NCI-H128 (cell line): ENCODE data around the gene PCDHA9.
"Not testable (repeated sequence)": the region's sequence is repeated elsewhere in the genome, so short reads cannot be mapped to it uniquely, and the experiment has no call there.

Experiments used
- DNase-seq: peaks from one replicate; lab custom pipeline; 2025; ENCODE audit not compliant: unreplicated experiment; lab: John Stamatoyannopoulos, UW

Gene PCDHA9

DNA sequence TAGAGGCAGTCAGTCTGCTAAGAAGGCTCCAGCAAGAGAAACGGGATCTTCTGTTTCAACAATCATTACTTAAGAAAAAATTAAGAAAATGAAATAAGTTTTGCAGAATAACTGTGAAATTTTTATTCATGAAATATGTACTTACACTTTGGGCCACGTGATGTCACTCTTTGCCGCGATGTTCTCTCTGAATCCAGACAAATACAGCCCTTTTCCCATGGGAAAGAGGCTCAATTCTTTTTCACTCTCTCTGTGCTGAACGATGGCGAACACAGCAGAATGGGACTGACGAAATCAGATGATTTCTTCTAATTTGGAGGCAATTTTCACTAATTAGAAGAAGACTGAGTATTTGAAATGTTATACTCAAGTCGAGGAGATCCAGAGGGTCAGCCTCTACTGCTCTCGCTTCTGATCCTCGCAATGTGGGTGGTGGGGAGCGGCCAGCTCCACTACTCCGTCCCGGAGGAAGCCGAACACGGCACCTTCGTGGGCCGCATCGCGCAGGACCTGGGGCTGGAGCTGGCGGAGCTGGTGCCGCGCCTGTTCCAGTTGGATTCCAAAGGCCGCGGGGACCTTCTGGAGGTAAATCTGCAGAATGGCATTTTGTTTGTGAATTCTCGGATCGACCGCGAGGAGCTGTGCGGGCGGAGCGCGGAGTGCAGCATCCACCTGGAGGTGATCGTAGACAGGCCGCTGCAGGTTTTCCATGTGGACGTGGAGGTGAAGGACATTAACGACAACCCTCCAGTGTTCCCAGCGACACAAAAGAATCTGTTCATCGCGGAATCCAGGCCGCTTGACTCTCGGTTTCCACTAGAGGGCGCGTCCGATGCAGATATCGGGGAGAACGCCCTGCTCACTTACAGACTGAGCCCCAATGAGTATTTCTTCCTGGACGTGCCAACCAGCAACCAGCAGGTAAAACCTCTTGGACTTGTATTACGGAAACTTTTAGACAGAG, at the start of gene PCDHA9:
TSS of gene PCDHA9 (plus strand) at position 244 of the 964 bp plus-strand sequence. CDS start at position 358, 114 bp downstream.
- not testable (repeated sequence) for DNase-seq

DNA sequence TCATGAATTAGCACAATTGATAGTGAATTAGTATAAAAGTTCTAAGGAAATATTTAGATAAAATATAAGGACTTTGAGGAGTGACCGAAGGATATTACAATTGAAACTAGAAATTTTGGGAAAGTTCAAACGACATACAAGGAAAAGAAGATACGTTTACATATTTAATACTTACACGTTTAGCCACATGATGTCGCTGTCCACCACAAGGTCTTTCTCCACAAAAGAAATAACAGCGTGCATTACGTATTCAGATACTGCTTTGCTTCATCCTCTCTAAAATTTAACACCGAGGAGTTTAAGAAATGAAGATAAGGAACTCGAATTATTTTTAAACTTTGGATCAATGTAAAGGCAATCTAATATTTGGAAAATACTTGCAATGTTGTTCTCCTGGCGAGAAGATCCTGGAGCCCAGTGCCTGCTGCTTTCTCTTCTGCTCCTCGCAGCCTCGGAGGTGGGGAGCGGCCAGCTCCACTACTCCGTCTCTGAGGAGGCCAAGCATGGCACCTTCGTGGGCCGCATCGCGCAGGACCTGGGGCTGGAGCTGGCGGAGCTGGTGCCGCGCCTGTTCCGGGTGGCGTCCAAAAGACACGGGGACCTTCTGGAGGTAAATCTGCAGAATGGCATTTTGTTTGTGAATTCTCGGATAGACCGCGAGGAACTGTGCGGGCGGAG, 47.2 kb upstream of the PCDHA9 start, which contains the start of gene PCDHA3:
TSS of gene PCDHA3 (plus strand) at position 242 of the 678 bp plus-strand sequence.
- DNase-seq: no peak

DNA sequence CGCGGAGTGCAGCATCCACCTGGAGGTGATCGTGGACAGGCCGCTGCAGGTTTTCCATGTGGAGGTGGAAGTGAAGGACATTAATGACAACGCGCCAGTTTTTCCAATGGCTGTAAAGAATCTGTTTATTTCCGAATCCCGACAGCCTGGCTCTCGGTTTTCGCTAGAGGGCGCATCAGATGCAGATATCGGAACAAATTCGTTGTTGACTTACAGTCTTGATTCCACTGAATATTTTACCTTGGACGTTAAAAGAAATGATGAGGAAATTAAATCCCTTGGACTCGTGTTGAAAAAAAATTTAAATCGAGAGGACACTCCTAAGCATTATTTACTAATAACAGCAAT, 46.7 kb upstream of the PCDHA9 start:
- no peak for DNase-seq

DNA sequence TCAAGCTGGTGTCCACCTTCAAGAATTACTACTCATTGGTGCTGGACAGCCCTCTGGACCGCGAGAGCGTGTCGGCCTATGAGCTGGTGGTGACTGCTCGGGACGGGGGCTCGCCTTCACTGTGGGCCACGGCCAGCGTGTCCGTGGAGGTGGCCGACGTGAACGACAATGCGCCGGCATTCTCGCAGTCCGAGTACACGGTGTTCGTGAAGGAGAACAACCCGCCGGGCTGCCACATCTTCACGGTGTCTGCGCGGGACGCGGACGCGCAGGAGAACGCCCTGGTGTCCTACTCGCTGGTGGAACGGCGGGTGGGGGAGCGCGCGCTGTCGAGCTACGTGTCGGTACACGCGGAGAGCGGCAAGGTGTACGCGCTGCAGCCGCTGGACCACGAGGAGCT, 45.8 kb upstream of the PCDHA9 start:
- DNase-seq: not testable (repeated sequence)

GRCh38 chr5:140802781-140803271, 45.4 kb upstream of the PCDHA9 start:
- no peak for DNase-seq

DNA sequence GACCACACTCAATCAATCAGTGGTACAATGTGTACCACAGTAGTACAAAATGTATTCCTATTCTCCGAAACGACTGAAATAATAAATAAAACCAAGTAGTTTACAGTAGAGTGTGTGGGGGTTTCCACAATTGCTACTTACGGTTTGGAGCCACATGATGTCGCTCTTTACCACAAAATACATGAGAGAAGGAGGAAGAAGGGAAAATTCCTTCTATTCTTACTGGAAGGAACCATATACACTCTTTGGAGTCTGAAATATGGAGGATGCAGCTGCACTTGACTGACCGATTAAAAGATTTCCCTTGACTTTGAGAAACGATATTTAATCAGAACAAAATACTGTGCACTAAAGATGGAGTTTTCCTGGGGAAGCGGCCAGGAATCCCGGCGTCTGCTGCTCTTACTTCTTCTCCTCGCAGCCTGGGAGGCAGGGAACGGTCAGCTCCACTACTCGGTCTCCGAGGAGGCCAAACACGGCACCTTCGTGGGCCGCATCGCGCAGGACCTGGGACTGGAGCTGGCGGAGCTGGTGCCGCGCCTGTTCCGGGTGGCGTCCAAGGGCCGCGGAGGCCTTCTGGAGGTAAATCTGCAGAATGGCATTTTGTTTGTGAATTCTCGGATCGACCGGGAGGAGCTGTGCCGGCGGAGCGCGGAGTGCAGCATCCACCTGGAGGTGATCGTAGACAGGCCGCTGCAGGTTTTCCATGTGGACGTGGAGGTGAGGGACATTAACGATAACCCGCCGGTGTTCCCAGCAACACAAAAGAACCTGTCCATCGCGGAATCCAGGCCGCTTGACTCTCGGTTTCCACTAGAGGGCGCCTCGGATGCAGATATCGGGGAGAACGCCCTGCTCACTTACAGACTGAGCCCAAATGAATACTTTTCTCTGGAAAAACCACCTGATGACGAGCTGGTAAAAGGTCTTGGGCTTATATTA, 41.1 kb upstream of the PCDHA9 start, which contains the start of gene PCDHA4:
TSS of gene PCDHA4 (plus strand) at position 235 of the 942 bp plus-strand sequence.
- DNase-seq: no peak

- not testable (repeated sequence) for DNase-seq
Measured at GRCh38 chr5:140808241-140808888, 39.8 kb upstream of the PCDHA9 start.

DNA sequence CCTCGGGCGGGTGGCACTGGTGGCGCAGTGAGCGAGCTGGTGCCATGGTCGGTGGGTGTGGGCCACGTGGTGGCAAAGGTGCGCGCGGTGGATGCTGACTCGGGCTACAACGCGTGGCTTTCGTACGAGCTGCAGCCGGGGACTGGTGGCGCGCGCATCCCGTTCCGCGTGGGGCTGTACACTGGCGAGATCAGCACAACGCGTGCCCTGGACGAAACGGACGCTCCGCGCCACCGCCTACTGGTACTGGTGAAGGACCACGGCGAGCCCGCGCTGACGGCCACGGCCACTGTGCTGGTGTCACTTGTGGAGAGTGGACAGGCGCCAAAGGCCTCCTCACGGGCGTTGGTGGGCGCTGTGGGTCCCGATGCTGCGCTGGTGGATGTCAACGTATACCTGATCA, 39.3 kb upstream of the PCDHA9 start:
- DNase-seq: no peak

DNA sequence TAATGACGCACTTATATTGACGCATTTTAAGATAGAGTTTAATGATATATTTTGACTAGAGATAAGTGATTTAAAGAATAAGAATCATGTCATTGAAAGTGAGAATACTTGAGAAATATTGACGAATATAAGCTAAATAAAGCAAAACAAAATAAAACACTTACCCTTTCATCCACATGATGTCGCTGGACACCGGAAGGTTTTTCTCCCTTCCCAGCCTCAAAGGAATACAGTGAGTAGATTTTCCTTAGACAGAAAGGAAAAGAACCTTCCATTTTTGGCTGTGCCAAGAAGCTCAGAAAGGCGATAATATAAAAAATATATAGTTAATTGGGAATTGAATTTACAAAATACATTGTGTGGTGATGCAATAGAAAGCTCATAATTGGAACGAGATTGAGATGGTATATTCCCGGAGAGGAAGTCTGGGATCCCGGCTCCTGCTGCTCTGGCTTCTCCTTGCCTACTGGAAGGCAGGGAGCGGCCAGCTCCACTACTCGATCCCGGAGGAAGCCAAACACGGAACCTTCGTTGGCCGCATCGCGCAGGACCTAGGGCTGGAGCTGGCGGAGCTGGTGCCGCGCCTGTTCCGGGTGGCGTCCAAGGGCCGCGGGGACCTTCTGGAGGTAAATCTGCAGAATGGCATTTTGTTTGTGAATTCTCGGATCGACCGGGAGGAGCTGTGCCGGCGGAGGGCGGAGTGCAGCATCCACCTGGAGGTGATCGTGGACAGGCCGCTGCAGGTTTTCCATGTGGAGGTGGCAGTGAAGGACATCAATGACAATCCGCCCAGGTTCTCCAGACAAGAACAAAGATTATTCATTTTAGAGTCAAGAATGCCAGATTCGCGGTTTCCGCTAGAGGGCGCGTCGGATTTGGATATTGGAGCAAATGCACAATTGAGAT, 26.6 kb upstream of the PCDHA9 start, which contains the start of gene PCDHA5:
TSS of gene PCDHA5 (plus strand) at position 239 of the 906 bp plus-strand sequence.
- DNase-seq: no peak

DNA sequence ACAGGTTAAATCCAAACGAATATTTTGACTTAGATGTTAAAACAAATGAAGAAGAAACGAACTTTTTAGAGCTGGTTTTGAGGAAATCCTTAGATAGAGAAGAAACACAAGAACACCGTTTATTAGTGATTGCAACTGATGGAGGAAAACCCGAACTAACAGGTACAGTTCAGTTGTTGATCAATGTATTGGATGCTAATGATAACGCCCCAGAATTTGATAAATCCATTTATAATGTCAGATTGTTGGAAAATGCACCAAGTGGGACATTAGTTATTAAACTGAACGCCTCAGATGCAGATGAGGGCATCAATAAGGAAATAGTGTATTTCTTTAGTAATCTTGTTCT, 25.9 kb upstream of the PCDHA9 start:
- no peak for DNase-seq

DNA sequence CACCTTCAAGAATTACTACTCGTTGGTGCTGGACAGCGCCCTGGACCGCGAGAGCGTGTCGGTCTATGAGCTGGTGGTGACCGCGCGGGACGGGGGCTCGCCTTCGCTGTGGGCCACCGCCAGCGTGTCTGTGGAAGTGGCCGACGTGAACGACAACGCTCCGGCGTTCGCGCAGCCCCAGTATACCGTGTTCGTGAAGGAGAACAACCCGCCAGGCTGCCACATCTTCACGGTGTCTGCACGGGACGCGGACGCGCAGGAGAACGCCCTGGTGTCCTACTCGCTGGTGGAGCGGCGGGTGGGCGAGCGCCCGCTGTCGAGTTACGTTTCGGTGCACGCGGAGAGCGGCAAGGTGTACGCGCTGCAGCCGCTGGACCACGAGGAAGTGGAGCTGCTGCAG, 25.2 kb upstream of the PCDHA9 start:
- not testable (repeated sequence) for DNase-seq

- DNase-seq: no peak
Measured at GRCh38 chr5:140823475-140823874, 24.7 kb upstream of the PCDHA9 start.

- no peak for DNase-seq
Measured at GRCh38 chr5:140827704-140828361, 20.3 kb upstream of the PCDHA9 start, which contains the start of gene PCDHA6. TSS of gene PCDHA6 (plus strand) at chr5:140827960. CDS start at chr5:140828092, 132 bp downstream.

GRCh38 chr5:140828362-140828737, 19.8 kb upstream of the PCDHA9 start:
- no peak for DNase-seq

DNA sequence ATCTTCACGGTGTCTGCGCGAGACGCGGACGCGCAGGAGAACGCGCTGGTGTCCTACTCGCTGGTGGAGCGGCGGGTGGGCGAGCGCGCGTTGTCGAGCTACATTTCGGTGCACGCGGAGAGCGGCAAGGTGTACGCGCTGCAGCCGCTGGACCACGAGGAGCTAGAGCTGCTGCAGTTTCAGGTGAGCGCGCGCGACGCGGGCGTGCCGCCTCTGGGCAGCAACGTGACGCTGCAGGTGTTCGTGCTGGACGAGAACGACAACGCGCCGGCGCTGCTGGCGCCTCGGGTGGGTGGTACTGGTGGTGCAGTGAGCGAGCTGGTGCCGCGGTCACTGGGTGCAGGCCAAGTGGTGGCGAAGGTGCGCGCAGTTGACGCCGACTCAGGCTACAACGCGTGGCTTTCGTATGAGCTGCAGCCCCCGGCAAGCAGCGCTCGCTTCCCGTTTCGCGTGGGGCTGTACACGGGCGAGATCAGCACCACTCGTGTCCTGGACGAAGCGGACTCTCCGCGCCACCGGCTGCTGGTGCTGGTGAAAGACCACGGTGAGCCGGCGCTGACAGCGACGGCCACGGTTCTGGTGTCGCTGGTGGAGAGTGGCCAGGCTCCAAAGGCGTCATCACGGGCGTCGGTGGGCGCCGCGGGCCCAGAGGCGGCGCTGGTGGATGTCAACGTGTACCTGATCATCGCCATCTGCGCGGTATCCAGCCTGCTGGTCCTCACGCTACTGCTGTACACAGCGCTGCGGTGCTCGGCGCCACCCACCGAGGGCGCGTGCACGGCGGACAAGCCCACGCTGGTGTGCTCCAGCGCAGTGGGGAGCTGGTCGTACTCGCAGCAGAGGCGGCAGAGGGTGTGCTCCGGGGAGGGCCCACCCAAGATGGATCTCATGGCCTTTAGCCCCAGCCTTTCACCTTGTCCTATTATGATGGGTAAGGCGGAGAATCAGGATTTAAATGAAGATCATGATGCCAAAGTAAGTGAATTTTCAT, 18.4 kb upstream of the PCDHA9 start:
- not testable (repeated sequence) for DNase-seq

DNA sequence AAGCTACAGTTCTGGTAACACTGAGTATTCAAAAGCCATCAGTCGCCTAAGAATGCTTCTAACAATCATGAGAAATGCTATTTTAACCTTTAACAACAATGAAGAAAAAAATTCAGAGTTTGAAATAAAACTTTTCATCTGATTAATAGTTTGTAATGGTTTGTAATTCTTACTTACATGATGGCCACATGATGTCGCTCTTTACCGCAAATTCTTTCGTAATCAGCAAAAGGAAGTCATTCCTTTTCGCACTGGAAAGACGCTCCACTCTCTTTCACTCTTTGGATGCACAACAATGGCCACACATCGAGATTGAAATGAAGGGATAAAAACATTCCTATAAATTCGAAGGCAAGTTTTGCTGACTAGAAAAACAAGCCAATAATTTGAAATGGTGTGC, 14.2 kb upstream of the PCDHA9 start, which contains the start of gene PCDHA7:
TSS of gene PCDHA7 (plus strand) at position 277 of the 400 bp plus-strand sequence. CDS start at position 392, 115 bp downstream.
- DNase-seq: no peak

GRCh38 chr5:140834439-140835008, 13.7 kb upstream of the PCDHA9 start:
- DNase-seq: not testable (repeated sequence)
